Measurements from ENCODE around the gene ZNF497.

ZNF497 gene

GRCh38 chr19:58326914-58327726 is 35.4 kb downstream of the ZNF497 start, which contains the start of gene ZSCAN22 (continued):
- TF ChIP-seq TSHZ1 (tag by site-specific recombination; IDR thresholded peaks at IDR 0.05; ENCODE audit: borderline replicate concordance) (no peak), ZNF76 (tag by site-specific recombination; IDR thresholded peaks at IDR 0.05; ENCODE audit: borderline replicate concordance, low read depth) (peak; percentile 99), ZNF148 (tag by site-specific recombination; IDR thresholded peaks at IDR 0.05; ENCODE audit: borderline replicate concordance) (no peak), ZNF169 (tag by site-specific recombination; IDR thresholded peaks at IDR 0.05) (no peak), TCF7L2 (IDR thresholded peaks at IDR 0.05; ENCODE audit: borderline replicate concordance, low read depth, low read length) (no peak), ZNF837 (tag by site-specific recombination; IDR thresholded peaks at IDR 0.05) (no peak), SP3 (tag by site-specific recombination; IDR thresholded peaks at IDR 0.05) (peak; percentile 88), TRIM28 (IDR thresholded peaks at IDR 0.05; ENCODE audit: borderline replicate concordance, low read length) (peak; percentile 92; the same call in 1 of the 2 replicates), ZNF133 (tag by site-specific recombination; IDR thresholded peaks at IDR 0.05) (peak; percentile 50; the same call in 1 of the 2 replicates), ZNF580 (tag by site-specific recombination; IDR thresholded peaks at IDR 0.05) (peak; percentile 93), ZNF558 (tag by site-specific recombination; IDR thresholded peaks at IDR 0.05) (no peak), ZNF629 (tag by site-specific recombination; IDR thresholded peaks at IDR 0.05) (peak; percentile 68), ZNF473 (tag by site-specific recombination; IDR thresholded peaks at IDR 0.05) (no peak), ZNF654 (tag by site-specific recombination; IDR thresholded peaks at IDR 0.05; ENCODE audit: low read depth) (no peak), ZNF10 (tag by site-specific recombination; IDR thresholded peaks at IDR 0.05) (peak; percentile 87), ZNF777 (tag by site-specific recombination; IDR thresholded peaks at IDR 0.05; ENCODE audit: borderline replicate concordance) (peak; percentile 96; the same call in 1 of the 2 replicates), ZNF530 (tag by site-specific recombination; IDR thresholded peaks at IDR 0.05; ENCODE audit: low read depth) (no peak), ZNF394 (tag by site-specific recombination; IDR thresholded peaks at IDR 0.05; ENCODE audit: borderline replicate concordance) (peak; percentile 69; the same call in 1 of the 2 replicates), SETDB1 (IDR thresholded peaks at IDR 0.05; ENCODE audit: insufficient read length, low read length) (no peak), ZNF626 (tag by site-specific recombination; IDR thresholded peaks at IDR 0.05) (no peak), ZNF223 (tag by site-specific recombination; IDR thresholded peaks at IDR 0.05) (no peak; the same call in 1 of the 2 replicates), ZSCAN30 (tag by site-specific recombination; IDR thresholded peaks at IDR 0.05) (peak; percentile 96; the same call in 1 of the 2 replicates), YY2 (tag by site-specific recombination; IDR thresholded peaks at IDR 0.05) (peak; percentile 43; the same call in 1 of the 2 replicates), ZNF211 (tag by site-specific recombination; IDR thresholded peaks at IDR 0.05; ENCODE audit: low read depth) (no peak), ZNF280D (tag by site-specific recombination; IDR thresholded peaks at IDR 0.05) (0 out of 2 replicates have a peak, but pooled peaks have one; percentile 6), ZNF501 (tag by site-specific recombination; IDR thresholded peaks at IDR 0.05) (peak; percentile 99), ZNF140 (tag by site-specific recombination; IDR thresholded peaks at IDR 0.05) (no peak), ZSCAN4 (tag by site-specific recombination; IDR thresholded peaks at IDR 0.05) (peak; percentile 87), ZNF155 (tag by site-specific recombination; IDR thresholded peaks at IDR 0.05) (no peak), ZNF707 (tag by site-specific recombination; IDR thresholded peaks at IDR 0.05) (peak; percentile 29; the same call in 1 of the 2 replicates)
